ENCODE data around the gene STK32C.

The STK32C gene

DNA sequence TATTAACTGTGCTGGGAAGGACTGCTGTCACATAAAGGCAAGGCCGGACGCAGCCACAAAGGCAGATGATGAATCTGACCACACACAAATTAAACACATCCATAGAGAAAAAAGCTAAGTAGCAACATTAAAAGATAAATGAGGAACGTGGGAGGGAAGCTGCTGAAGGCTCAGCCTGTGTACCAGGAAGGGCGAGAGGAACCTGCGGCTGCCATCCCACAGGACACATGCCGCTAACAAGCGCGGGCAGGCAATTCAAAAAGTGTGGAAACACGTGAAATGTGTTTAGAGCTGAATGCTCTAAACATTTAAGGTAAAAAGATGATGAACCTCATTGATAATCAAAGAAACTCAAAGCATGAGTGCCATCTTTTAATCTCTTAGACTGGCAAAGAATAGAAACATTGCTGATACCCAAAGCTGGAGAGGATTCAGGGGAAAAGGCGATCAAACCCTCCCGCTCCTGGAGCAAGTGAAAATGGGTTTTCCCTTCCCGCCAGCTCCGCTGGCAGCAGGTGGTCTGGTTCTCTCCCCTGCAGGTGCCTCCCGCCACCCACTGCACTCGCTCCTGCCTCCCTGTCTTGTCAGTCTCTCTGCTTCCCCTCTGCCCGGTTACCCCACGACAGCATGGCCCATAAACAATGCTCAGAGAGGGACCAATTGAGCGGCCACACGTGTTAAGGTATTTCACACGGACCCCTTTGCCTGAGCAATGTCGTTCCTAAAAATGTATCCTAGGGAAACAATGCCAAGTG, 4.2 kb downstream of the STK32C start:
- in situ Hi-C loops (cut with MboI; ENCODE audit: low sequenced_read_pairs, unreplicated experiment), result no loop called here
- DNase-seq (ENCODE audit: low spot score), result no peak
- TF ChIP-seq, protein P1, sequence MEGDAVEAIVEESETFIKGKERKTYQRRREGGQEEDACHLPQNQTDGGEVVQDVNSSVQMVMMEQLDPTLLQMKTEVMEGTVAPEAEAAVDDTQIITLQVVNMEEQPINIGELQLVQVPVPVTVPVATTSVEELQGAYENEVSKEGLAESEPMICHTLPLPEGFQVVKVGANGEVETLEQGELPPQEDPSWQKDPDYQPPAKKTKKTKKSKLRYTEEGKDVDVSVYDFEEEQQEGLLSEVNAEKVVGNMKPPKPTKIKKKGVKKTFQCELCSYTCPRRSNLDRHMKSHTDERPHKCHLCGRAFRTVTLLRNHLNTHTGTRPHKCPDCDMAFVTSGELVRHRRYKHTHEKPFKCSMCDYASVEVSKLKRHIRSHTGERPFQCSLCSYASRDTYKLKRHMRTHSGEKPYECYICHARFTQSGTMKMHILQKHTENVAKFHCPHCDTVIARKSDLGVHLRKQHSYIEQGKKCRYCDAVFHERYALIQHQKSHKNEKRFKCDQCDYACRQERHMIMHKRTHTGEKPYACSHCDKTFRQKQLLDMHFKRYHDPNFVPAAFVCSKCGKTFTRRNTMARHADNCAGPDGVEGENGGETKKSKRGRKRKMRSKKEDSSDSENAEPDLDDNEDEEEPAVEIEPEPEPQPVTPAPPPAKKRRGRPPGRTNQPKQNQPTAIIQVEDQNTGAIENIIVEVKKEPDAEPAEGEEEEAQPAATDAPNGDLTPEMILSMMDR (IDR thresholded peaks at IDR 0.05; ENCODE audit: borderline replicate concordance, control extremely low read depth, extremely low read depth, insufficient read depth, missing control alignments), result no peak

DNA sequence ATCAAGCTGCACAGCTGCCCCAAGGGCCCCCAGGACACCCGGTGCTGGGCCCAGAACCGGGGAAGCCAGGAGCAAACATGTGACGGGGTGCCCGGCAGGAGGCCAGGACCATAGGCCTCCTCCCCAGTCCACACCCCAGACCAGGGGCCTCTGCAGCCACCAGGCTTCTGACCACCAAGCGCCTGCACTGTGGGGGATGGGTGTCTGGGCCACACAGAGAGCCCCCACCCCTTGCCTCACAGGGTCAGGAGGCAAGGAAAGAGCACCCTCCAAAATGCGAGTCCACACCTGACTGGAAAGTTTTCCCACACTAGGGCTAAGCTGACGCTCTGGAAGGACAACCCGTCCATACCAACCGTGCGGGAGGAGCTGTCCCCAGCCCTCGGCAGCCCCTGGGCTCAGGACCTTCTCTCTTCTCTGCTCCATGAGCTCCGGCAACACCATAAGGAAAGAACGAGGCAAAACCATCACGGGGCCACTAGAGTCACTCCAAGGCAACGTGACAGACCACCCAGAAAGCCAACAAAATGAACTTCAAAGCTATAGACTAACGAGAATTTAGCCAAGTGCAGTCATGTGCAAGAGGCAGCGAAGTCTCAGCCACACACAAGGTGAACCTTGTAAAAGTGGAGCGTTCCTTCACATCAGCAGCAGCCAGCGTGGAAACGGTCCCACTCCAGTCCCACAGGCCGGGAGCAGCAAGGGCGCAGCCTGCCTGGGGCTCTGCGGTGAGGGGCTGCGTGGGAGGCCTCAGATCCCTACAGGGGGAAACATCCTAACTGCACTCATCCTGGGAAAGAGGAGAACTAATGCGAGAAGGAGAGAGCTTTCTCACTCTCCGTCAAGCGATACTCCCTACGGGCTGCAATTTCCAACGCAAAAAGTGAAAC, 5.1 kb downstream of the STK32C start:
- DNase-seq (ENCODE audit: low spot score), result no peak
- in situ Hi-C loops (cut with MboI; ENCODE audit: low sequenced_read_pairs, unreplicated experiment), result no loop called here
- TF ChIP-seq, protein P1 (IDR thresholded peaks at IDR 0.05; ENCODE audit: borderline replicate concordance, control extremely low read depth, extremely low read depth, insufficient read depth, missing control alignments), result no peak

DNA sequence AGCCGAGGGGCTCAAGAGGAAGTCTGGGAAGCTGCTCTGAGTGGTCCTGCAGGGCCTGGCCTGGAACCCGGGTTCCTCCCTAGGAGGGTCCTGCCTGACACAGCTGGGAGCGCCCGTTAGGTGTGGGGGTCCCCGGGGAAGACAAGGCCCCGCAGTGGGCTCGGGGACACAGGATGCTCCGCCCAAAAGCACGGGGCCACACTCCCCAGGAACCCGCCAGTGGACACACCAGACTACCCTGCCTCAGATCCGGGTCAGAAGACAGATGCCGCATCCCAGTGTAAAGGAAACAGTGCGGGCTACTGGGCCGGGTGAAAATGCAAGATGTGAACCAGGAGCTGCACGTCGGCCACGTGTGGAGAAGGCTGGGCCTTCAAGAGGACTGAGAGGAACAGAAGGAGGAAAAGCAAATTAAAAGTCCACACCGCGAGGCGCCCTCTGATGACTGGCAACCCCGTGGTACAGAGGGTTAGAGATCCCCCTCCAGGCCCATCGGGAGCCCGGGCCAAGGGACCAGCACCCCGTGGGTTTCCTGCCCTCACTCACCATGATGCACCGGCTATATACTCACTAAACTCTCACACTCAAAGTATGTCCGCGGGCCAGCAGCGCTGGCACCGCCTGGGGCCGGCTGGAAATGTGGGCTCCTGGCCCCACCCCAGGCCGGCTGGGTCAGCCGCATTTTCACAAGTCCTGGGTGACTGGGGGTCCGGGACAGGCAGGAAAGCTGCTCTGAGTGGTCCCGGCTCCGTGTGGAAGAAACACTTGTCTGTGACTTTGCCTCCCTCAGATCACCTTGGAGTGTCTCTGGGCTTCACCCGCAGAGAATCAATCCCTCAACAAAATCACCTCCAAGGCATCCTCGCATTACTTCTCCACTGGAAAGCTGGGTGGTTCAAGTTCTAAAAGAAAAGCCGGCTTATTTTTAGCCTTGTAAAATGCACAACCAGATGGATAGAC, 6.1 kb downstream of the STK32C start:
- TF ChIP-seq, protein P1 (IDR thresholded peaks at IDR 0.05; ENCODE audit: borderline replicate concordance, control extremely low read depth, extremely low read depth, insufficient read depth, missing control alignments), result no peak
- DNase-seq (ENCODE audit: low spot score), result no peak
- in situ Hi-C loops (cut with MboI; ENCODE audit: low sequenced_read_pairs, unreplicated experiment), result no loop called here

DNA sequence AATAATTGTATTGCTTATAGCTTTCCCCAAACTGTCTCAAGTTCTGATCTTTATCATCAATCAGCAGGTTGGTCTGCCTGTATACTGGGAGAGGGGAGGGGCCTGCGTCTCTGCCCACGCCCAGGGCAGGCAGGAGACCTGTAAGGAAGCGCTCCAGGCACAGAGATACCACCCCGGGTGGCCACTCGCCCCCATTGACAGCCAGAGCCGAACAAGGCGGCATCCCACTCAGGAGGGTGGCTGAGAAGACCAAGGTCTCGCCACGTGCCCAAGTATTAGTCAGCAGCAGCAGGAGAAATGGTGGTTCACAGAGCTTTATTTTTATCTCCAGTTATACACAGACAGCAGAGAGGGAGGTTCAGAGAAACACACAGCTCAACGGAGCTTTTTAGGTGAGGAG, 7.2 kb downstream of the STK32C start:
- no peak for DNase-seq (ENCODE audit: low spot score)
- TF ChIP-seq, protein P1 (IDR thresholded peaks at IDR 0.05; ENCODE audit: borderline replicate concordance, control extremely low read depth, extremely low read depth, insufficient read depth, missing control alignments), result no peak
- in situ Hi-C loops (cut with MboI; ENCODE audit: low sequenced_read_pairs, unreplicated experiment), result no loop called here

DNA sequence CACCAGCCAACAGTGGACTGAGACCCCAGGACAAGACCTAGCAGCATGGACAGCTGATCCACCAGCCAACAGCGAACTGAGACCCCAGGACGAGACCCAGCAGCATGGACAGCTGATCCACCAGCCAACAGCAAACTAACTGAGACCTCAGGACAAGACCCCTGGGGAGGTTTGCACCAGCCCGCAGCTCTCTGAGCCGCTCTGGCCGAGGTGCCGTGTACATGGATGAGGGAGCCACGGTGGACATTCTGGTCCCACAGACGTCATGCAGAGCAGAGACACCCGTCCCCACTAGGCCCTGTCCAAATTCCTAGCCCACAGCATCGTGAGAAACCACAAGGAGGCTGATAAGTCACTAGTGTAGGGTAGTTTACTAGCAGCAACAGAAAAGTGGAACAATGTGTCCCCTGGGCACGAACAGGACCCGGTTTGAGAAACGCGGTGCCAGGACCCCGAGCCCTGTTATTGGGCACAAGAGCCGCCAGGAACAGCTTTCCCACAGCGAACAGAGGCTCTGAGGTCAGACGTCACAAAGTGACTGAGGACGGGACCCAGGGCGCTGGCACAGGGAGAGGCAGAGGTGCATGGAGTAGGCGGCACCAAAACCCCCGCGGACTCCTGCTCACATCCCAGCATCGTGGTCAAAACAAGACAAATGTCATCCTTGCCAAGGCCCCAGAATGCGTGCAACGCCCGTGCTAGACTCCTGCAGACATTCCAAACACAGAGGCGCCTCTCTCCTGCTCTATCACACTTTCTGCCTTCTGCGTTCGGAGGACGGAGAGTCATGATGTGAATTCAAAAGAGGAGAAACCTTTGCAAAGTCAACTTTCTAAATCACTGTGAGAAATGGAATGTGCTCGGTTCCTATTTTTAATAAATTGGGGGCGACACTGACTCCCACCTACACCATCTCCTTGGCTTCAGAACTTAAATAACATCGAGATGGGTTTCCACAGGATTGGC, 8.1 kb downstream of the STK32C start:
- no peak for DNase-seq (ENCODE audit: low spot score)
- TF ChIP-seq, protein P1 (IDR thresholded peaks at IDR 0.05; ENCODE audit: borderline replicate concordance, control extremely low read depth, extremely low read depth, insufficient read depth, missing control alignments), result no peak
- in situ Hi-C loops (cut with MboI; ENCODE audit: low sequenced_read_pairs, unreplicated experiment), result no loop called here

Data from GM13976 (cell line).